ENCODE data around the gene AP1G1. TPM values are rescaled to one million over a fixed set of nuclear protein-coding genes. Genes with fewer than 3 reads are reported as not detected.
"Not testable (repeated sequence)": the region's sequence is repeated elsewhere in the genome, so short reads cannot be mapped to it uniquely, and the experiment has no call there.

The AP1G1 gene
- total RNA-seq, 4 donors from 2014 or later: 43.7 to 66.2 (median 57.1) TPM

DNA sequence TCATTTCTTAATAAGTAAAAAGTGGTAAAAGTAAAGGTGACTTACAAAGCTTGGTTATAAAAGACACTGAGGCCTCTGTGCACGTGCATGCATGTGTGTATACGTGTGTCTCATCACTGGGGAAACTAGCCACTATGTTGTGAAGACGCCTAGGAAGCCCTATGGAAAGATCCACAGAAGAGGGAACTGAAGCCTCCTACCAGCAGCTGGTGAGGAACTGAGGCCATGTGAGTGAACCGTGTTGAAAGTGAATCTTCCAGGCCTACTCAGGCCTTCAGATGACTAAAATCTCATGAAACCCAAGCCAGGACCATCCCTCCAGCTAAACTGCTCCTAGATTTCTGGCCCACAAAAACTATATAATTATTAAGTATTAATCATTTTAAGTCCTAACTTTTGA, 107.8 kb downstream of the AP1G1 start:
- TF ChIP-seq, protein P1, sequence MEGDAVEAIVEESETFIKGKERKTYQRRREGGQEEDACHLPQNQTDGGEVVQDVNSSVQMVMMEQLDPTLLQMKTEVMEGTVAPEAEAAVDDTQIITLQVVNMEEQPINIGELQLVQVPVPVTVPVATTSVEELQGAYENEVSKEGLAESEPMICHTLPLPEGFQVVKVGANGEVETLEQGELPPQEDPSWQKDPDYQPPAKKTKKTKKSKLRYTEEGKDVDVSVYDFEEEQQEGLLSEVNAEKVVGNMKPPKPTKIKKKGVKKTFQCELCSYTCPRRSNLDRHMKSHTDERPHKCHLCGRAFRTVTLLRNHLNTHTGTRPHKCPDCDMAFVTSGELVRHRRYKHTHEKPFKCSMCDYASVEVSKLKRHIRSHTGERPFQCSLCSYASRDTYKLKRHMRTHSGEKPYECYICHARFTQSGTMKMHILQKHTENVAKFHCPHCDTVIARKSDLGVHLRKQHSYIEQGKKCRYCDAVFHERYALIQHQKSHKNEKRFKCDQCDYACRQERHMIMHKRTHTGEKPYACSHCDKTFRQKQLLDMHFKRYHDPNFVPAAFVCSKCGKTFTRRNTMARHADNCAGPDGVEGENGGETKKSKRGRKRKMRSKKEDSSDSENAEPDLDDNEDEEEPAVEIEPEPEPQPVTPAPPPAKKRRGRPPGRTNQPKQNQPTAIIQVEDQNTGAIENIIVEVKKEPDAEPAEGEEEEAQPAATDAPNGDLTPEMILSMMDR (IDR thresholded peaks at IDR 0.05): no peak
- no peak for ATAC-seq

DNA sequence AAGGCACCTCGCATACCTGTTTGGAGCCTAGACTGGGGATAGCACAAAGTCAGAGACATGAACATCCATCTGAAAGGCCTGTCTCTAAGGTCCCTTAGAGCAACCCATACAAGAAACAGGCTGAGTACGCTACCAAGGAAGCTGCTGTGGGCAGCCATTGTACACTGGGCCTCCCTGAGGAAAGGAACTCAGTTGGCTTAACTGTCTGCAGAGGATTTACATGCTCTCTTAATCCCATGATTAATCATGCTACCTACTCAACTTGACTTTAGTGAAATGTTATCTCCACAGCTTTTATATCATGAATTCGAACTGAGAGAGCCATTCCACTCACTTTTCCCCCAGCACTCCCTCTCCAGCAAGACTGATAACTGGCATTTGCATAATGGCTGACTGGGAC, 110.1 kb downstream of the AP1G1 start:
- no peaks in the 10 kb centered on the region for H3K27me3 ChIP-seq
- peaks cover 0 to 42% of the 10 kb centered on the region in 2 donors for H3K36me3 ChIP-seq
- H3K4me1 ChIP-seq: no peaks in the 10 kb centered on the region
- H3K4me3 ChIP-seq: no peak overlapping the region
- H3K27ac ChIP-seq: no peak overlapping the region
- TF ChIP-seq POLR2AphosphoS5 (IDR thresholded peaks at IDR 0.05): no peak
- TF ChIP-seq, protein P1 (IDR thresholded peaks at IDR 0.05): no peak
- TF ChIP-seq EP300 (IDR thresholded peaks at IDR 0.05): no peak
- TF ChIP-seq POLR2A (IDR thresholded peaks at IDR 0.05): no peak
- no peak for ATAC-seq
- WGBS, 2 donors (ENCODE audit: low coverage in 1 of 2): 69 to 100% methylated on average over 2 of the region's 3 CpGs
- H3K9me3 ChIP-seq: no peaks in the 10 kb centered on the region

More for the DNA sequence above, 107.8 kb downstream of the AP1G1 start:
- no peaks in the 10 kb centered on the region for H3K4me1 ChIP-seq
- no peaks in the 10 kb centered on the region for H3K9me3 ChIP-seq
- H3K36me3 ChIP-seq: peaks cover 0 to 42% of the 10 kb centered on the region in 2 donors
- H3K27me3 ChIP-seq: no peaks in the 10 kb centered on the region
- no peak overlapping the region for H3K27ac ChIP-seq
- WGBS, 2 donors (ENCODE audit: low coverage in 1 of 2): 78 to 96% methylated on average over 1 to 4 of the region's 4 CpGs
- H3K4me3 ChIP-seq: no peak overlapping the region

DNA sequence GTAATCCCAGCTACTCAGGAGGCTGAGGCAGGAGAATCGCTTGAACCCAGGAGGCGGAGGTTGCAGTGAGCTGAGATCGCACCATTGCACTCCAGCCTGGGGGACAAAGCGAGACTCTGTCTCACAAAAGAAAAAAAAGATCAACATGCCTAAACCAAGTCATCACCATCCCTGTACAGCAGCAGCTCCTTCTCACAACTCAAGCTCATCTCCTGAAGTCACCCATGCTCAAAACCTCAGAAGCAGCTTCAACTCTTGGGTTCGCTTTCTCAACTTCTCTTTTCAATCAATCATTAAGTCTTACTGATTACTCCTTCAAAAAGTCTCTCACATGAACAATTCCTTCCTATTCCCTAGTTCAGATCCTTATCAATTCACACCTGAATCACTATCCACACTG, 115.5 kb downstream of the AP1G1 start:
- Histone ChIP-seq H3K4me1 (no peaks in the 10 kb centered on the region), H3K27ac (no peak overlapping the region), H3K36me3 (peaks cover 0 to 33% of the 10 kb centered on the region in 2 donors), H3K9me3 (no peaks in the 10 kb centered on the region), H3K27me3 (no peaks in the 10 kb centered on the region), H3K4me3 (no peak overlapping the region)
- no peak for ATAC-seq
- WGBS, 2 donors (ENCODE audit: low coverage in 1 of 2): 96 to 100% methylated on average over 2 to 4 of the region's 5 CpGs
- no peak for TF ChIP-seq POLR2A (IDR thresholded peaks at IDR 0.05)
- no peak for TF ChIP-seq POLR2AphosphoS5 (IDR thresholded peaks at IDR 0.05)
- TF ChIP-seq EP300 (IDR thresholded peaks at IDR 0.05): no peak
- TF ChIP-seq, protein P1 (IDR thresholded peaks at IDR 0.05): no peak

DNA sequence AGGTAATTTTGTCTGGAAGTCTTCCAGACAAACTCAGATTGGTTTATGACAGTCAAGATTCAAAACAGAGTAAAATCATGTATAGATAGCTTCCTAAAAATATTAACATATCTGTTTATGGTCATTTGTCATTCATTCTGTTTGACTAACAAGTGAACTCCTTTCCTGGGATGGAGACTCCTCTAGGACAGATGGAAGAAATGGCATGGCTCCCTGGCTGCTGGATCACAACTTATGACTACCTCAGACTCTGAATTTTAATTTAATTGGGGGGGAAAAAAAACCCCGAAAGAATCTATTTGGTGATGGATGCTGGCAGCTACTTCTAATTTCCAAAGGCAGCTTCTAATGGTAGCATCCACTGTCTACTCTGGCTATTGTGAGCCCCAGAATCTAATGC, 118.7 kb downstream of the AP1G1 start:
- no peak overlapping the region for H3K27ac ChIP-seq
- H3K9me3 ChIP-seq: no peaks in the 10 kb centered on the region
- peaks cover 0 to 55% of the 10 kb centered on the region in 2 donors for H3K36me3 ChIP-seq
- H3K27me3 ChIP-seq: no peaks in the 10 kb centered on the region
- no CpG with 5 or more reads among the region's 1 CpG for WGBS, 2 donors (ENCODE audit: low coverage in 1 of 2)
- no peak overlapping the region for H3K4me3 ChIP-seq
- ATAC-seq: no peak
- no peak for TF ChIP-seq POLR2AphosphoS5 (IDR thresholded peaks at IDR 0.05)
- no peak for TF ChIP-seq EP300 (IDR thresholded peaks at IDR 0.05)
- TF ChIP-seq POLR2A (IDR thresholded peaks at IDR 0.05): no peak
- no peaks in the 10 kb centered on the region for H3K4me1 ChIP-seq

DNA sequence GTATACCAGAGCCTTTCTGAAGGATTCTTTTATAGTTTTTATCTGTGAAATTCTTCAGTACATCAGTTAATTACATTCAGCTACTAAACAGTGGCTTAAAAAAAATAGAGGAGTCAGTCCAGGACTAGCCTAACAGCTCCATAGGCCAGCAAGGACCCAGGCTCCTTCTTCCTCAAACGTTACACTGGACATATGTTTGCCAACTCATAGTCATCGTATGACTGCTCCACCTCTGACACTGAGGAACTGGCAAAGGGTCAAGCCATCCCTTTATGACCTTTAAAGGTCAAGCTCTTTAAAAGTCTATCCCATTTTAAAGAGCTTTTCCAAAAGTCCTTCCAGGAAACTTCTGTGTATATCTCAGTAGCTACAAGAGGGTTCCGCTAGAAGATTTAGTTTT, 120.8 kb downstream of the AP1G1 start:
- no peaks in the 10 kb centered on the region for H3K9me3 ChIP-seq
- no peak overlapping the region for H3K4me3 ChIP-seq
- TF ChIP-seq POLR2A (IDR thresholded peaks at IDR 0.05): no peak
- TF ChIP-seq EP300 (IDR thresholded peaks at IDR 0.05): no peak
- TF ChIP-seq, protein P1 (IDR thresholded peaks at IDR 0.05): no peak
- no peak for TF ChIP-seq POLR2AphosphoS5 (IDR thresholded peaks at IDR 0.05)
- no peaks in the 10 kb centered on the region for H3K4me1 ChIP-seq
- no peak overlapping the region for H3K27ac ChIP-seq
- H3K27me3 ChIP-seq: no peaks in the 10 kb centered on the region
- 44 to 63% methylated on average over 3 of the region's 3 CpGs for WGBS, 2 donors (ENCODE audit: low coverage in 1 of 2)
- H3K36me3 ChIP-seq: peaks cover 0 to 75% of the 10 kb centered on the region in 2 donors
- no peak for ATAC-seq

DNA sequence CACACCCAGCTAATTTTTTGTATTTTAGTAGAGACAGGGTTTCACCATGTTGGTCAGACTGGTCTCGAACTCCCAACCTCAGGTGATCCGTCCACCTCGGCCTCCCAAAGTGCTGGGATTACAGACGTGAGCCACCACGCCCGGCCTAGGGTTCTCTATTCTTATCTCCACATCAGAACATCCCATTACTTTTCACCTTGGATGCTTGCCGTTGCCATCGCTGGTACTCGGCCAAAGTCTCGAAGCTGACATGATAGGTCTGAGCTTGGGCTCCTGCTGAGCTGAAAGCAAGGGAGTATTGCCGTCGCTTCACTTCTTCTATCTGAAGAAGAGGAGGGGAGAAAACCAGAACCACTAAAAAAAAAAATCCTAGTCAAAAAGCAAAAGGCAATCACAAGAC, 124.4 kb downstream of the AP1G1 start:
- H3K27me3 ChIP-seq, H3K9me3 ChIP-seq, ATAC-seq, H3K4me1 ChIP-seq, H3K4me3 ChIP-seq, H3K27ac ChIP-seq: not testable (repeated sequence)
- H3K36me3 ChIP-seq: peaks cover 0 to 94% of the 10 kb centered on the region in 2 donors
- WGBS, 2 donors (ENCODE audit: low coverage in 1 of 2): 95 to 100% methylated on average over 2 to 12 of the region's 12 CpGs
